Measurements from ENCODE around the gene TNFSF13B. TPM values are rescaled to one million over a fixed set of nuclear protein-coding genes. Genes with fewer than 3 reads are reported as not detected.

Gene TNFSF13B
- total and polyA plus RNA-seq, 2 of the 8 experiments (the other 6 are each of a cell fraction or from before 2014, with no cell fraction given) = not detected

DNA sequence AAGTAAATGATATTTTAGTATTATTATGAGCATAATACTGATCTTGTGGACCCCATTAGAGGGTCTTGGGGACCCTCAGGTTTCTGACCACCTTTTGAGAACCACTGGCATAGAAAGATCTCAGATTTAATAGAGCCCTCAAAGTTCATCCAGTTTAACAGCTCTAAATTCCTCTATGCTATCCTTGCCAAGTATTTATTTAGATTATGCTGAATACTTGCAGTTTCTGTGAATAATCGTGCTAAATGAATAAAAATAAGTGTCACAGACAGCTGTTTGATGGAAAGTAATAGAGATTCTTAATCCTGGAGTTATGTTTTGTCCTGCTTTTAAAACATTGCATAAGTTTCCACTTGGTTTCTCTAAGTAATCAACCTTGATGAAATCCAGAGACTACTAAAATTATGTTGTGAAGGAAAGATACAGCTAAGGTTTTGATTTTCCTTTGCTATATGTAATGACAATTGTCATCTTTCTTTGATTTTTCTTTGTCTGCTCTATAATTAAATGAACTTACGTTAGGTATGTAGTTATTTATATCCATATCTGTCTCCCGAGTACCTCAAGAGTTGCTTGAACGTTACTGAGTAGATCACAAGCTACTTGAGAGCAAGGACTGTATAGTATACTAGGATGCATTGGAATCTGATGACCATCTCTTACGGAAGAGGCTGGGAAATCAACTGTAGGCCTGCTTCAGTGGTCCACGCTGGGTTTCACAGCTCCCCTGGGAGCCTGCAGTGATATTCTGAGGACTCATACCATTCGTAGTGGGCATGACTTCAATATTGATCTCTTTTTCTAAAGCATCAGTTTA lies 45.6 kb upstream of the TNFSF13B start:
- no peak for TF ChIP-seq SP4 (IDR thresholded peaks at IDR 0.05; ENCODE audit: low read length)
- TF ChIP-seq TBP (IDR thresholded peaks at IDR 0.05; ENCODE audit: low read depth, low read length) = no peak
- TF ChIP-seq POU5F1 (IDR thresholded peaks at IDR 0.05; ENCODE audit: low read depth, low read length) = no peak
- no peak for TF ChIP-seq SP2 (IDR thresholded peaks at IDR 0.05; ENCODE audit: low read length)
- TF ChIP-seq JUND (IDR thresholded peaks at IDR 0.05; ENCODE audit: low read length) = no peak
- no peak for TF ChIP-seq BRCA1 (IDR thresholded peaks at IDR 0.05; ENCODE audit: low read depth, low read length)
- TF ChIP-seq ASH2L (IDR thresholded peaks at IDR 0.05; ENCODE audit: low read length) = no peak
- no peak for TF ChIP-seq EGR1 (IDR thresholded peaks at IDR 0.05; ENCODE audit: borderline replicate concordance, low read depth, low read length)
- no peak for TF ChIP-seq GTF2F1 (IDR thresholded peaks at IDR 0.05; ENCODE audit: borderline replicate concordance, low read depth, low read length)
- no peak for TF ChIP-seq POLR2A (IDR thresholded peaks at IDR 0.05; ENCODE audit: control extremely low read depth in 1 of 2, low read depth in 2 of 2, low read length in 2 of 2)
- Histone ChIP-seq H2BK12ac (ENCODE audit: low read depth, low read length) (no peak overlapping the region), H3K4me3 (ENCODE audit: extremely low read depth in 1 of 4, insufficient read depth in 2 of 4, low read depth in 3 of 4, low read length in 4 of 4) (no peak overlapping the region), H3K14ac (ENCODE audit: insufficient read length) (no peak overlapping the region), H3K79me1 (ENCODE audit: low read depth, low read length) (no peaks in the 10 kb centered on the region; the same call in 1 of the 2 replicates), H3K27ac (ENCODE audit: low read depth, low read length) (no peak overlapping the region), H3K9ac (replicated peaks in 1 of 4; ENCODE audit: extremely low read depth in 1 of 4, low read depth in 3 of 4, low read length in 3 of 4) (no peak overlapping the region), H3K23me2 (ENCODE audit: low read depth, low read length) (no peaks in the 10 kb centered on the region), H2AFZ (ENCODE audit: low read length) (no peak overlapping the region), H4K8ac (ENCODE audit: extremely low read depth, insufficient read depth, low read length) (no peak overlapping the region), H2BK120ac (replicated peaks; ENCODE audit: low read depth, low read length) (no peak overlapping the region), H3K79me2 (ENCODE audit: control insufficient read depth in 1 of 2, insufficient read depth in 2 of 2, low read length in 2 of 2) (peaks cover 3 to 78% of the 10 kb centered on the region in 2 experiments; a peak in 3 of 4 replicates), H3K56ac (replicated peaks; ENCODE audit: insufficient read length, low read depth, low read length) (no peak overlapping the region), H3K36me3 (ENCODE audit: control insufficient read depth in 2 of 4, insufficient read depth in 4 of 4, low read length in 3 of 4) (no peaks in the 10 kb centered on the region), H2BK5ac (ENCODE audit: low read depth, low read length) (no peak overlapping the region), H4K20me1 (replicated peaks in 1 of 2; ENCODE audit: control insufficient read depth in 1 of 2, insufficient read depth in 2 of 2, low read length in 2 of 2) (peaks cover 2 to 7% of the 10 kb centered on the region in 2 experiments), H3K27me3 (replicated peaks in 1 of 4; ENCODE audit: control insufficient read depth in 3 of 4, extremely low read depth in 1 of 4, insufficient read depth in 3 of 4, low read length in 3 of 4) (no peaks in the 10 kb centered on the region), H2BK20ac (ENCODE audit: low read length) (no peak overlapping the region), H3K4ac (replicated peaks; ENCODE audit: insufficient read length, low read depth, low read length) (no peak overlapping the region), H3K18ac (ENCODE audit: extremely low read depth, low read length) (no peak overlapping the region), H4K5ac (ENCODE audit: insufficient read length, low read depth, low read length) (no peak overlapping the region), H2AK5ac (ENCODE audit: low read depth, low read length) (no peak overlapping the region), H2BK15ac (ENCODE audit: low read length) (no peak overlapping the region), H3K23ac (ENCODE audit: insufficient read length) (no peak overlapping the region), H4K91ac (replicated peaks; ENCODE audit: insufficient read length, low read length) (no peak overlapping the region), H3K9me3 (ENCODE audit: insufficient read depth in 2 of 2, low read depth in 1 of 2, low read length in 1 of 2) (no peaks in the 10 kb centered on the region), H3K4me2 (ENCODE audit: insufficient read depth in 1 of 2, low read depth in 2 of 2, low read length in 2 of 2) (no peak overlapping the region), H3K4me1 (replicated peaks in 1 of 4; ENCODE audit: control insufficient read depth in 3 of 4, insufficient read depth in 4 of 4, low read length in 3 of 4) (no peaks in the 10 kb centered on the region; a peak in 1 of 7 replicates)
- no peak for FAIRE-seq
- CTCF ChIA-PET (ENCODE audit: partially characterized antibody) = interaction anchor here (0.6 to 1.2 kb wide), 4 partner anchors 284 to 808 kb away, joined by 3 read pairs; no protein-coding TSS in a partner anchor
- WGBS, 2 experiments (ENCODE audit: extremely low coverage in 1 of 2, insufficient coverage in 1 of 2, insufficient read length in 1 of 2, insufficient replicate concordance in 2 of 2, low coverage in 1 of 2, low lambda C conversion rate in 2 of 2, missing lambda C conversion rate in 1 of 2) = 89% methylated on average over 7 of the region's 7 CpGs; no CpG with 5 or more reads in 1 of the 2 experiments
- POLR2A ChIA-PET (ENCODE audit: partially characterized antibody) = no interaction called here
- DNase-seq (ENCODE audit: low read depth in 1 of 2, low spot score in 2 of 2) = no peak

Measured in H1 (cell line).